Measurements from ENCODE around the gene SMNDC1.

GRCh38 chr10:110350812-110351211, 46.1 kb upstream of the SMNDC1 start:
- TF ChIP-seq POLR2A (IDR thresholded peaks at IDR 0.05), result no peak
- TF ChIP-seq POLR2AphosphoS5 (IDR thresholded peaks at IDR 0.05), result no peak
- no peak for TF ChIP-seq CTCF (IDR thresholded peaks at IDR 0.05)
